IMR-90 (cell line): ENCODE results near the gene ZNF280B. TPM values are rescaled to one million over a fixed set of nuclear protein-coding genes. Genes with fewer than 3 reads are reported as not detected.
A peak's percentile ranks its signal among the peaks of the same experiment; 100 is the strongest.

Experiments
- ATAC-seq: fragments of 200-7000 bp; cut with Tn5 transposase; 2 replicates; pipeline ENCODE4 v1.9.1; 2020; ENCODE audit warnings: low read depth, mild to moderate bottlenecking, moderate library complexity
- Bru-seq: library from RNA; stranded (reverse); fragments of 400-500 nt; gene quantifications from one replicate; lab custom pipeline; 2021; lab: Mats Ljungman, UMichigan
- BruChase-seq, 2 experiments: library from RNA; stranded (reverse); fragments of 400-500 nt; gene quantifications; one replicate each; lab custom pipeline; 2021; lab: Mats Ljungman, UMichigan
- BruUV-seq: library from RNA; stranded (reverse); fragments of 400-500 nt; replicated peaks from 2 replicates; lab custom pipeline; 2021; lab: Mats Ljungman, UMichigan
- CTCF ChIA-PET: fragments of 300-600 bp; formaldehyde crosslinking; extraction: SDS; loops from one replicate; lab custom pipeline; 2021; ENCODE audit warnings: antibody characterized with exemption; lab: Yijun Ruan, JAX
- POLR2A ChIA-PET: fragments of 300-600 bp; sonication (Branson Sonifier 250); formaldehyde crosslinking; loops from one replicate; lab custom pipeline; 2022; ENCODE audit warnings: antibody characterized with exemption; ENCODE audit not compliant: unreplicated experiment; lab: Charles Lee
- DNase-seq: peaks from one replicate; pipeline ENCODE4 v3.0.0; 2013
- H2AFZ ChIP-seq: replicated peaks from 2 replicates; pipeline ENCODE3; 2013; ENCODE audit warnings: low read length, mild to moderate bottlenecking; ENCODE audit not compliant: poor library complexity
- H2AK5ac ChIP-seq: 2 replicates; pipeline ENCODE4 v1.6.1; 2013; ENCODE audit warnings: low read depth, low read length, inconsistent platforms
- H2AK9ac ChIP-seq: replicated peaks from 2 replicates; pipeline ENCODE3; 2013; ENCODE audit warnings: mild to moderate bottlenecking, low read depth, low read length, moderate library complexity; ENCODE audit not compliant: poor library complexity
- H2BK120ac ChIP-seq: 2 replicates; pipeline ENCODE4 v1.6.1; 2013; ENCODE audit warnings: low read depth, low read length, inconsistent platforms
- H2BK15ac ChIP-seq: 3 replicates; pipeline ENCODE4 v1.6.1; 2013; ENCODE audit warnings: low read depth, low read length, inconsistent platforms
- H2BK20ac ChIP-seq: 2 replicates; pipeline ENCODE4 v1.6.1; 2013; ENCODE audit warnings: low read depth, mild to moderate bottlenecking, inconsistent platforms, low read length, moderate library complexity
- H2BK5ac ChIP-seq: 2 replicates; pipeline ENCODE4 v1.6.1; 2013; ENCODE audit warnings: mild to moderate bottlenecking, low read depth, low read length, inconsistent platforms; ENCODE audit not compliant: poor library complexity, severe bottlenecking
- H3K14ac ChIP-seq: replicated peaks from 2 replicates; pipeline ENCODE4 v1.6.1; 2013; ENCODE audit warnings: low read depth, low read length, inconsistent platforms
- H3K18ac ChIP-seq: 2 replicates; pipeline ENCODE4 v1.6.1; 2013; ENCODE audit warnings: low read depth, low read length, control low read depth
- H3K23ac ChIP-seq: 2 replicates; pipeline ENCODE4 v1.6.1; 2013; ENCODE audit warnings: low read depth, low read length, inconsistent platforms
- H3K27ac ChIP-seq: 2 replicates; pipeline ENCODE4 v1.5.1; 2013; ENCODE audit warnings: mild to moderate bottlenecking, control low read depth, low read length; ENCODE audit not compliant: insufficient read depth
- H3K27me3 ChIP-seq: 2 replicates; pipeline ENCODE4 v1.6.1; 2013; ENCODE audit warnings: low read length; ENCODE audit not compliant: control insufficient read depth, insufficient read depth
- H3K36me3 ChIP-seq: 2 replicates; pipeline ENCODE4 v1.6.1; 2013; ENCODE audit warnings: low read length, mixed read lengths; ENCODE audit not compliant: control insufficient read depth, insufficient read depth
- H3K4ac ChIP-seq: 2 replicates; pipeline ENCODE4 v1.6.1; 2013; ENCODE audit warnings: low read depth, low read length, inconsistent platforms
- H3K4me1 ChIP-seq: 2 replicates; pipeline ENCODE4 v1.6.1; 2013; ENCODE audit warnings: low read length, mixed read lengths; ENCODE audit not compliant: control insufficient read depth, insufficient read depth
- H3K4me2 ChIP-seq: 2 replicates; pipeline ENCODE4 v1.6.1; 2013; ENCODE audit warnings: low read depth, mild to moderate bottlenecking, control low read depth, low read length, moderate library complexity
- H3K4me3 ChIP-seq: 2 replicates; pipeline ENCODE4 v1.5.1; 2013; ENCODE audit warnings: low read depth, mild to moderate bottlenecking, control low read depth, low read length, moderate library complexity; ENCODE audit not compliant: insufficient read depth
- H3K56ac ChIP-seq: 2 replicates; pipeline ENCODE4 v1.6.1; 2013; ENCODE audit warnings: low read length, inconsistent platforms; ENCODE audit not compliant: insufficient read depth; ENCODE audit errors: extremely low read depth
- H3K79me1 ChIP-seq, 2 experiments: 2 replicates each; pipeline ENCODE4 v1.6.1; 2013; ENCODE audit warnings: low read length in 2 of 2, inconsistent platforms in 1 of 2, low read depth in 1 of 2
- H3K9ac ChIP-seq: 2 replicates; pipeline ENCODE4 v1.6.1; 2013; ENCODE audit warnings: low read depth, low read length, control low read depth
- H3K9me1 ChIP-seq: 2 replicates; pipeline ENCODE4 v1.6.1; 2013; ENCODE audit warnings: low read length, inconsistent platforms; ENCODE audit not compliant: insufficient read depth
- H3K9me3 ChIP-seq: 2 replicates; pipeline ENCODE4 v1.6.1; 2013; ENCODE audit warnings: low read length; ENCODE audit not compliant: control insufficient read depth, insufficient read depth
- H4K20me1 ChIP-seq: 2 replicates; pipeline ENCODE4 v1.6.1; 2013; ENCODE audit warnings: low read length, inconsistent platforms; ENCODE audit not compliant: insufficient read depth
- H4K5ac ChIP-seq: 2 replicates; pipeline ENCODE4 v1.6.1; 2013; ENCODE audit warnings: mild to moderate bottlenecking, low read depth, low read length, control low read depth
- H4K8ac ChIP-seq, 2 experiments: 2 replicates each; pipeline ENCODE4 v1.6.1; 2013; ENCODE audit warnings: low read depth in 2 of 2, low read length in 2 of 2, control low read depth in 1 of 2, inconsistent platforms in 1 of 2
- H4K91ac ChIP-seq: 2 replicates; pipeline ENCODE4 v1.6.1; 2013; ENCODE audit warnings: low read depth, low read length, inconsistent platforms; ENCODE audit not compliant: insufficient read depth
- CHD1 ChIP-seq: IDR thresholded peaks from 2 replicates; pipeline ENCODE4 v1.6.1; 2012; ENCODE audit warnings: low read depth, low read length, improper control_type of control experiment
- FOS ChIP-seq: fragments of 150-350 bp; IDR thresholded peaks from 2 replicates; pipeline ENCODE4 v1.6.1; 2016; ENCODE audit warnings: low read depth, low read length
- MAFK ChIP-seq: IDR thresholded peaks from 2 replicates; pipeline ENCODE4 v1.6.1; 2012; ENCODE audit warnings: low read depth, low read length, improper control_type of control experiment
- MAZ ChIP-seq: IDR thresholded peaks from 2 replicates; pipeline ENCODE4 v1.6.1; 2012; ENCODE audit warnings: low read depth, mild to moderate bottlenecking, low read length, improper control_type of control experiment, moderate library complexity, borderline replicate concordance
- MXI1 ChIP-seq: IDR thresholded peaks from 2 replicates; pipeline ENCODE4 v1.6.1; 2012; ENCODE audit warnings: low read depth, mild to moderate bottlenecking, low read length, moderate library complexity, borderline replicate concordance
- RAD21 ChIP-seq: IDR thresholded peaks from 2 replicates; pipeline ENCODE4 v1.6.1; 2012; ENCODE audit warnings: low read length, improper control_type of control experiment
- RCOR1 ChIP-seq: IDR thresholded peaks from 2 replicates; pipeline ENCODE4 v1.6.1; 2012; ENCODE audit warnings: mild to moderate bottlenecking, low read length, improper control_type of control experiment; ENCODE audit not compliant: insufficient replicate concordance
- RFX5 ChIP-seq: IDR thresholded peaks from 2 replicates; pipeline ENCODE4 v1.8.0; 2012; ENCODE audit warnings: low read depth, mild to moderate bottlenecking, low read length, moderate library complexity
- WGBS, 2 experiments: methylation state at CpG; one replicate each; pipeline versions ENCODE4 v1.1.5 to v1.1.7; 2013; ENCODE audit warnings: missing lambda C conversion rate in 2 of 2; ENCODE audit not compliant: insufficient read length in 1 of 2; ENCODE audit errors: extremely low coverage in 2 of 2; 5-methylcytosine and 5-hydroxymethylcytosine counted together
- dilution Hi-C: fragments of 300-500 bp; cut with HindIII; formaldehyde crosslinking; loops from one replicate; pipeline ENCODE4 v1.14.3; 2018; ENCODE audit warnings: low sequenced_read_pairs; ENCODE audit not compliant: unreplicated experiment
- in situ Hi-C: fragments of 300-500 bp; cut with MboI; formaldehyde crosslinking; loops from 3 replicates; pipeline ENCODE4 v1.14.3; 2019; ENCODE audit warnings: low sequenced_read_pairs, inconsistent platforms, mixed read lengths
- intact Hi-C: fragments of 100-400 bp; cut with micrococcal nuclease; formaldehyde crosslinking; loops from 2 replicates; pipeline ENCODE4 v1.10.0; 2022
- long read RNA-seq: library from polyadenylated mRNA; unstranded; transcript quantifications from one replicate; pipeline ENCODE4 v2.0.0, GENCODE V29; 2021; ENCODE audit not compliant: unreplicated experiment
- polyA plus RNA-seq, 3 experiments: library from polyadenylated mRNA; depleted of rRNA; stranded (reverse); fragments of >200 nt; gene quantifications; 2 replicates each; pipeline ENCODE4 v1.2.3, GENCODE V29; 2012; ENCODE audit warnings: low replicate concordance in 1 of 3
- total RNA-seq: library from RNA; depleted of rRNA; stranded (reverse); fragments of >200 nt; gene quantifications from 2 replicates; pipeline ENCODE4 v1.2.3, GENCODE V29; 2012; rRNA removed
- TF ChIP-seq, protein P1 (sequence below): fragments of 150-350 bp; IDR thresholded peaks from 2 replicates; pipeline ENCODE4 v1.6.1; 2016; ENCODE audit warnings: low read depth, mild to moderate bottlenecking, low read length, moderate library complexity, borderline replicate concordance
- TF ChIP-seq, protein P2 (sequence below): fragments of 150-350 bp; IDR thresholded peaks from 2 replicates; pipeline ENCODE4 v1.6.1; 2017; ENCODE audit warnings: mild to moderate bottlenecking, antibody characterized with exemption, low read length, low read depth

ZNF280B gene, protein sequence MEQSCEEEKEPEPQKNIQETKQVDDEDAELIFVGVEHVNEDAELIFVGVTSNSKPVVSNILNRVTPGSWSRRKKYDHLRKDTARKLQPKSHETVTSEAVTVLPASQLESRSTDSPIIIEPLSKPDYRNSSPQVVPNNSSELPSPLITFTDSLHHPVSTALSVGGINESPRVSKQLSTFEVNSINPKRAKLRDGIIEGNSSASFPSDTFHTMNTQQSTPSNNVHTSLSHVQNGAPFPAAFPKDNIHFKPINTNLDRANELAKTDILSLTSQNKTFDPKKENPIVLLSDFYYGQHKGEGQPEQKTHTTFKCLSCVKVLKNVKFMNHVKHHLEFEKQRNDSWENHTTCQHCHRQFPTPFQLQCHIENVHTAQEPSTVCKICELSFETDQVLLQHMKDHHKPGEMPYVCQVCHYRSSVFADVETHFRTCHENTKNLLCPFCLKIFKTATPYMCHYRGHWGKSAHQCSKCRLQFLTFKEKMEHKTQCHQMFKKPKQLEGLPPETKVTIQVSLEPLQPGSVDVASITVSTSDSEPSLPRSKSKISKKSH
- 1.4 and 1.9 TPM in 2 replicates for total RNA-seq
- polyA plus RNA-seq (2012; rRNA removed): 0.65 and 0.76 TPM in 2 replicates
- 0.11 and 0.17 TPM in 2 replicates for polyA plus RNA-seq (2012; cell fraction: cytosol; rRNA removed)
- polyA plus RNA-seq (2012; cell fraction: nucleus; rRNA removed; ENCODE audit: low replicate concordance): 0.14 and 0.65 TPM in 2 replicates
- percentile 50 among the genes with signal in this experiment for Bru-seq, nascent RNA
- BruChase-seq, experiment 1, labeled RNA remaining after a 6-hour chase: percentile 45 among the genes with signal in this experiment
- BruChase-seq, experiment 2, labeled RNA remaining after a 2-hour chase: percentile 51 among the genes with signal in this experiment
- long read RNA-seq, full-length matches to known transcripts: 1 of 2 reads
- long read RNA-seq, partial matches to known transcripts: 0 of 2 reads
- long read RNA-seq, other reads (novel, unspliced or antisense): 1 of 2 reads

DNA sequence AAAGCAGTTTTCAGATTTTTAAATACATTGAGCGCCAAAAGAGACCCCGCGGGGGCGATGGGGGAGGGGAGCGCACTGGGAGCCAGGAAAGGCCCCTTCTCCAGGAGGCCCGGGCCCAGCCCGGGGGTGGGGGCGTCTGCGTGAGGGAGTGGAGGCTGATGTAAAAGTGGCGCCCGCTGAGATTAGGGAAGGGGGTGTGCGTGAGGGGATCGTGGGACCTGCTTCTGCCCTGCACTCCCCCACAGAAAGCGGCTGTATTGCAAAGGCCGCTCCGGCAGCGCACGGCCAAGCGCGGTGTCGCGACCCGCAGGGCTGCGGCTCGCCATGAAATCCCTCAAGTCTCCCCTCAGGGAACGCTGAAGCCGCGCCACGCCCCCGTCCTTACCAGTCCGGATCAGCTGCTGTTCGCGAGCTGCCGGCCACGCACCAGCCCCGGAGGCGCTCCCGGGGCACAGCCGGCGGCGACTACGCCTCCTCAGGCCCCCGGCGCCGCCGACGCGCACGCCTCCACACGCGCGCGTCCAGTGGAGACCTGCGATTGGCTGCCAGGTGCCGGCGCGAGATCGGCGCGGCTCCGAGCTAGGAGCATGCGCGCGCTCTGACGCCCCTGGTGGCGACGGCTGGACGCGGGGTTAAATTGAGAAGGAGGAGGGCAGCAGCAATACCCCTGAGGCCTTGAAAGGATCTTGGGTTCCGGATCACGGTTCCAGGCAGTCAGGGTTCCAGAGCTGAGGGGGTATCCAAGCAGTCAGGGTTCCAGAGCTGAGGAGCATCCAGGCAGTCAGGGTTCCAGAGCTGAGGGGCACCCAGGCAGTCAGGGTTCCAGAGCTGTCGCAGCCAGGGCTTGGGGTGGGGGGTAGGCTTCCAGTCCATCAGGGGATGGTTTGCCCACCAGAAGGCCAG lies at the start of gene ZNF280B:
TSS of gene ZNF280B (minus strand) at position 469 of the 903 bp plus-strand sequence. CDS start 19,344 bp downstream, outside the sequence.
- H3K4me1 ChIP-seq: no peaks in the 10 kb centered on the region
- H2AK9ac ChIP-seq: peak within 1 kb of the TSS; percentile 44
- H4K91ac ChIP-seq: no peak within 1 kb of the TSS
- H3K18ac ChIP-seq: no peak within 1 kb of the TSS
- H3K56ac ChIP-seq: no peak within 1 kb of the TSS
- H3K9me3 ChIP-seq: no peaks in the 10 kb centered on the region
- no TSS peak for BruUV-seq
- ChIA-PET CTCF (interaction anchor here (0.7 to 1.6 kb wide), 4 partner anchors 9 to 17 kb away, joined by 3 to 4 read pairs (median 4); partner anchors contain the start of gene ZNF280A), POLR2A (no interaction called here)
- 0 out of 4 replicates have a peak, but pooled peaks cover 0 to 3% of the 10 kb centered on the region in 2 experiments for H3K79me1 ChIP-seq
- H2AFZ ChIP-seq: peak within 1 kb of the TSS; percentile 85
- peak within 1 kb of the TSS; percentile 70 for H3K4me3 ChIP-seq
- H3K4me2 ChIP-seq: peak within 1 kb of the TSS; percentile 71
- intact Hi-C loops: no loop called here
- no peak within 1 kb of the TSS for H2BK5ac ChIP-seq
- no peak within 1 kb of the TSS for H2BK15ac ChIP-seq
- H4K8ac ChIP-seq: peak within 1 kb of the TSS; percentile 41 to 76; a peak in 3 of 4 replicates
- H2AK5ac ChIP-seq: no peak within 1 kb of the TSS
- no peak within 1 kb of the TSS; the same call in 1 of the 2 replicates for H3K27ac ChIP-seq
- H3K27me3 ChIP-seq: peaks cover 3% of the 10 kb centered on the region; the same call in 1 of the 2 replicates
- WGBS, 2 experiments: 3% methylated on average over 46 of the region's 72 CpGs; no CpG with 5 or more reads in 1 of the 2 experiments
- peak; percentile 79 for DNase-seq
- H3K4ac ChIP-seq: no peak within 1 kb of the TSS; the same call in 1 of the 2 replicates
- ATAC-seq: peak; percentile 99
- dilution Hi-C loops: no loop called here
- H3K9ac ChIP-seq: peak within 1 kb of the TSS; percentile 32
- no peaks in the 10 kb centered on the region for H3K36me3 ChIP-seq
- H3K14ac ChIP-seq: no peak within 1 kb of the TSS
- no peak within 1 kb of the TSS; the same call in 1 of the 2 replicates for H4K5ac ChIP-seq
- H3K23ac ChIP-seq: no peak within 1 kb of the TSS
- no peaks in the 10 kb centered on the region for H3K9me1 ChIP-seq
- no peak within 1 kb of the TSS for H2BK120ac ChIP-seq
- in situ Hi-C loops: no loop called here
- H2BK20ac ChIP-seq: no peak within 1 kb of the TSS
- no peaks in the 10 kb centered on the region for H4K20me1 ChIP-seq
- TF ChIP-seq, protein P1, sequence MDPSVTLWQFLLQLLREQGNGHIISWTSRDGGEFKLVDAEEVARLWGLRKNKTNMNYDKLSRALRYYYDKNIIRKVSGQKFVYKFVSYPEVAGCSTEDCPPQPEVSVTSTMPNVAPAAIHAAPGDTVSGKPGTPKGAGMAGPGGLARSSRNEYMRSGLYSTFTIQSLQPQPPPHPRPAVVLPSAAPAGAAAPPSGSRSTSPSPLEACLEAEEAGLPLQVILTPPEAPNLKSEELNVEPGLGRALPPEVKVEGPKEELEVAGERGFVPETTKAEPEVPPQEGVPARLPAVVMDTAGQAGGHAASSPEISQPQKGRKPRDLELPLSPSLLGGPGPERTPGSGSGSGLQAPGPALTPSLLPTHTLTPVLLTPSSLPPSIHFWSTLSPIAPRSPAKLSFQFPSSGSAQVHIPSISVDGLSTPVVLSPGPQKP: no peak
- TF ChIP-seq FOS (no peak), RFX5 (no peak), MXI1 (peak; percentile 75; the same call in 1 of the 2 replicates), RAD21 (no peak), RCOR1 (no peak), MAFK (no peak), CHD1 (no peak), MAZ (peak; percentile 44; the same call in 1 of the 2 replicates)
- TF ChIP-seq, protein P2, sequence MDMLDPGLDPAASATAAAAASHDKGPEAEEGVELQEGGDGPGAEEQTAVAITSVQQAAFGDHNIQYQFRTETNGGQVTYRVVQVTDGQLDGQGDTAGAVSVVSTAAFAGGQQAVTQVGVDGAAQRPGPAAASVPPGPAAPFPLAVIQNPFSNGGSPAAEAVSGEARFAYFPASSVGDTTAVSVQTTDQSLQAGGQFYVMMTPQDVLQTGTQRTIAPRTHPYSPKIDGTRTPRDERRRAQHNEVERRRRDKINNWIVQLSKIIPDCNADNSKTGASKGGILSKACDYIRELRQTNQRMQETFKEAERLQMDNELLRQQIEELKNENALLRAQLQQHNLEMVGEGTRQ: 0 out of 2 replicates have a peak, but pooled peaks have one; percentile 15
